ENCODE measurements around the gene PDE1C. TPM values are rescaled to one million over a fixed set of nuclear protein-coding genes. Genes with fewer than 3 reads are reported as not detected.
A peak's percentile ranks its signal among the peaks of the same experiment; 100 is the strongest.

The PDE1C gene
- total and polyA plus RNA-seq, 12 donors, result 0.33 to 9.9 (median 2.9) TPM

GRCh38 chr7:31890766-31891165, 179.4 kb downstream of the PDE1C start:
- peak overlapping the region in 2 of 5 donors; percentile 29 to 44 for H3K27ac ChIP-seq
- 47 to 65% (median 54%) methylated on average over 3 of the region's 3 CpGs for WGBS, 4 donors
- H3K4me3 ChIP-seq, result no peak overlapping the region
- DNase-seq, result peak in 1 of 7 donors; percentile 13
- no peaks in the 10 kb centered on the region for H3K9me3 ChIP-seq (replicated peaks in 1 of 3)
- no peaks in the 10 kb centered on the region for H3K27me3 ChIP-seq
- H3K4me1 ChIP-seq (replicated peaks in 1 of 2), result no peaks in the 10 kb centered on the region
- H3K36me3 ChIP-seq (replicated peaks in 1 of 2), result no peaks in the 10 kb centered on the region
- TF ChIP-seq CTCF (IDR thresholded peaks at IDR 0.05) (no peak), POLR2A (IDR thresholded peaks at IDR 0.05) (no peak)
- intact Hi-C loops (cut with DNase I), result no loop called here

GRCh38 chr7:31890198-31890597, 180.0 kb downstream of the PDE1C start:
- Histone ChIP-seq H3K27ac (peak overlapping the region in 2 of 5 donors; percentile 45 to 57), H3K27me3 (no peaks in the 10 kb centered on the region), H3K4me1 (replicated peaks in 1 of 2) (no peaks in the 10 kb centered on the region), H3K4me3 (no peak overlapping the region), H3K36me3 (replicated peaks in 1 of 2) (no peaks in the 10 kb centered on the region), H3K9me3 (replicated peaks in 1 of 3) (no peaks in the 10 kb centered on the region)
- WGBS, 4 donors, result 31 to 57% (median 48%) methylated on average over 3 of the region's 3 CpGs
- intact Hi-C loops (cut with DNase I), result no loop called here
- no peak for TF ChIP-seq POLR2A (IDR thresholded peaks at IDR 0.05)
- TF ChIP-seq CTCF (IDR thresholded peaks at IDR 0.05), result no peak
- DNase-seq, result peak in 4 of 7 donors; percentile 33 to 56 (median 44)

- WGBS, 4 donors, result 87 to 96% (median 91%) methylated on average over 2 of the region's 2 CpGs
- intact Hi-C loops (cut with DNase I), result no loop called here
- Histone ChIP-seq H3K36me3 (replicated peaks in 1 of 2) (no peaks in the 10 kb centered on the region), H3K4me1 (replicated peaks in 1 of 2) (peaks cover 0 to 20% of the 10 kb centered on the region in 2 donors), H3K9me3 (replicated peaks in 1 of 3) (no peaks in the 10 kb centered on the region), H3K27me3 (no peaks in the 10 kb centered on the region), H3K4me3 (no peak overlapping the region), H3K27ac (no peak overlapping the region)
- DNase-seq, result no peak
- TF ChIP-seq CTCF (IDR thresholded peaks at IDR 0.05) (no peak), POLR2A (IDR thresholded peaks at IDR 0.05) (no peak)
These were observed 183.2 kb downstream of the PDE1C start for GRCh38 chr7:31887006-31887405.

- Histone ChIP-seq H3K9me3 (replicated peaks in 1 of 3) (no peaks in the 10 kb centered on the region), H3K36me3 (replicated peaks in 1 of 2) (no peaks in the 10 kb centered on the region), H3K27me3 (no peaks in the 10 kb centered on the region), H3K4me1 (replicated peaks in 1 of 2) (peaks cover 0 to 20% of the 10 kb centered on the region in 2 donors), H3K4me3 (no peak overlapping the region), H3K27ac (no peak overlapping the region)
- DNase-seq, result no peak
- 76 to 87% (median 85%) methylated on average over 2 of the region's 2 CpGs for WGBS, 4 donors
- intact Hi-C loops (cut with DNase I), result no loop called here
- no peak for TF ChIP-seq CTCF (IDR thresholded peaks at IDR 0.05)
These were observed 185.0 kb downstream of the PDE1C start for GRCh38 chr7:31885171-31885570.
